ENCODE measurements around the gene ADCY5.

ADCY5 gene

GRCh38 chr3:123457841-123458240 lies 9.0 kb upstream of the ADCY5 start:
- no peak for DNase-seq

GRCh38 chr3:123453675-123454074 lies 4.8 kb upstream of the ADCY5 start:
- peak in 2 of 3 experiments; percentile 12 to 34 for DNase-seq

GRCh38 chr3:123451186-123451585 lies 2.3 kb upstream of the ADCY5 start:
- DNase-seq: no peak

GRCh38 chr3:123449997-123450604 lies 1.2 kb upstream of the ADCY5 start:
- DNase-seq: no peak

GRCh38 chr3:123449102-123449996 lies 459 bp upstream of the ADCY5 start:
- peak; percentile 2 to 64 (median 53) for DNase-seq

- peak in 2 of 3 experiments; percentile 1 to 36 for DNase-seq
Observed at GRCh38 chr3:123447749-123448517, 957 bp downstream of the ADCY5 start.

- no peak for DNase-seq
Observed at GRCh38 chr3:123447416-123447748, 1.5 kb downstream of the ADCY5 start.

- DNase-seq: no peak
Observed at GRCh38 chr3:123446610-123447109, 2.2 kb downstream of the ADCY5 start.

GRCh38 chr3:123446210-123446609 lies 2.7 kb downstream of the ADCY5 start:
- no peak for DNase-seq

- DNase-seq: no peak
Observed at GRCh38 chr3:123445702-123446101, 3.2 kb downstream of the ADCY5 start.

GRCh38 chr3:123444744-123445143 lies 4.1 kb downstream of the ADCY5 start:
- DNase-seq: no peak

- DNase-seq: peak in 2 of 3 experiments; percentile 67 to 91
Observed at GRCh38 chr3:123444023-123444422, 4.9 kb downstream of the ADCY5 start.

- DNase-seq: no peak
Observed at GRCh38 chr3:123442908-123443307, 6.0 kb downstream of the ADCY5 start.

- DNase-seq: no peak
Observed at GRCh38 chr3:123442125-123442524, 6.8 kb downstream of the ADCY5 start.

- DNase-seq: no peak
Observed at GRCh38 chr3:123439806-123440580, 8.9 kb downstream of the ADCY5 start.

- DNase-seq: no peak
Observed at GRCh38 chr3:123432832-123433523, 15.9 kb downstream of the ADCY5 start.

- peak in 1 of 3 experiments; percentile 22 for DNase-seq
Observed at GRCh38 chr3:123431658-123432324, 17.1 kb downstream of the ADCY5 start.

- DNase-seq: no peak
Observed at GRCh38 chr3:123431007-123431657, 17.8 kb downstream of the ADCY5 start.

GRCh38 chr3:123430266-123430665 lies 18.6 kb downstream of the ADCY5 start:
- DNase-seq: no peak

- no peak for DNase-seq
Observed at GRCh38 chr3:123429362-123430125, 19.3 kb downstream of the ADCY5 start.
